Upper lobe of left lung (tissue), 4 donors: ENCODE measurements around the gene TAS1R2.

Experiments used
- EP300 ChIP-seq, 4 donors: sonication (generic); formaldehyde crosslinking; IDR thresholded peaks; one replicate each; pipeline ENCODE4 v1.5.1; 2017; ENCODE audit warnings: antibody characterized with exemption in 4 of 4, control low read depth in 2 of 4
- POLR2A ChIP-seq, 4 donors: fragments of 450-650 bp; IDR thresholded peaks; one replicate each; pipeline ENCODE4 v1.5.1; 2016 to 2017; ENCODE audit warnings: antibody characterized with exemption in 4 of 4, mild to moderate bottlenecking in 2 of 4
- POLR2AphosphoS5 ChIP-seq, 2 donors: sonication (generic); formaldehyde crosslinking; IDR thresholded peaks; one replicate each; pipeline ENCODE4 v1.5.1; 2017; ENCODE audit warnings: antibody characterized with exemption in 2 of 2
- TF ChIP-seq, protein P1 (sequence below), 6 experiments: fragments of 450-650 bp in 4 of 6; fragments of 200-600 bp in 2 of 6; sonication (generic) in 2 of 6; IDR thresholded peaks; one replicate each; pipeline ENCODE4 v1.5.1; 2016 to 2019; ENCODE audit warnings: antibody characterized with exemption in 6 of 6

DNA sequence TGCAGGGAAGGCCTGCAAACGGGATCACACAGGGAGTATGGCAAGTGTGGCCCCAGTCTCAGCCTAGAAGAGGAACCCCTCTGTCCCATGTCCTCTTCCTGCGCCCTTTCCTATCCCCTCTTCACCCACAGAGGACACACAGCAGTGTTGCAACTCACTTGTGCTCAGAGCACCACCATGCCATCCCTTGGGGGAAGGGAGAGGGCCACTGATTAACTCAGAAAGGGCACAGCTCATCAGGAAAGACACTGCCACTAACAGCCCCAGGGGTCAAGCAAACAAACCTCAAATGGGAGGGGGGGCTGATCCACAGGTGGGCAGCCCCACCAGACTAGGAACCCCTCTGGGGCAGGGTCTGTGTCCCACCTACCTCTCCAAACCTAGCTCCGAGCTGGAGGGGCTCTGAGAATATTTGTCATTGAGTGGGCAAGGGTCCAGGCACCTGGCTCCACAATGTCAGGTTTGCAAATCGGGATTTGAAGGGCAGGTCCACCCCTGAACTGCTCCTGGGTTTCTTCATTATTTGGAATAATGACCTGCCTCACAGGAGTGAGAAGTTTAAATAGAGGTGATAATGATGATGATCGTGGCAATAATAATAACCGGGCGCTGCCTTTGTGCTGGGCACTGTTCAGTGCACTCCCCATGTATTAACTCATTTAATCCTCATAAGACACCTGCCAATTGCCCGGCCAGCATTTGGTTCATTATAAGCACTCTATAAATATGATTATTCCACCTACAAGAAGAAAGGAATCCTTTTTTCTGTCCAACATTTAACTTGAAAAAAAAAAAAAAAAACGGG is 41.9 kb upstream of the TAS1R2 start:
- TF ChIP-seq EP300 (IDR thresholded peaks at IDR 0.05) (no peak), POLR2AphosphoS5 (IDR thresholded peaks at IDR 0.05) (no peak), POLR2A (IDR thresholded peaks at IDR 0.05) (no peak)
- TF ChIP-seq, protein P1, sequence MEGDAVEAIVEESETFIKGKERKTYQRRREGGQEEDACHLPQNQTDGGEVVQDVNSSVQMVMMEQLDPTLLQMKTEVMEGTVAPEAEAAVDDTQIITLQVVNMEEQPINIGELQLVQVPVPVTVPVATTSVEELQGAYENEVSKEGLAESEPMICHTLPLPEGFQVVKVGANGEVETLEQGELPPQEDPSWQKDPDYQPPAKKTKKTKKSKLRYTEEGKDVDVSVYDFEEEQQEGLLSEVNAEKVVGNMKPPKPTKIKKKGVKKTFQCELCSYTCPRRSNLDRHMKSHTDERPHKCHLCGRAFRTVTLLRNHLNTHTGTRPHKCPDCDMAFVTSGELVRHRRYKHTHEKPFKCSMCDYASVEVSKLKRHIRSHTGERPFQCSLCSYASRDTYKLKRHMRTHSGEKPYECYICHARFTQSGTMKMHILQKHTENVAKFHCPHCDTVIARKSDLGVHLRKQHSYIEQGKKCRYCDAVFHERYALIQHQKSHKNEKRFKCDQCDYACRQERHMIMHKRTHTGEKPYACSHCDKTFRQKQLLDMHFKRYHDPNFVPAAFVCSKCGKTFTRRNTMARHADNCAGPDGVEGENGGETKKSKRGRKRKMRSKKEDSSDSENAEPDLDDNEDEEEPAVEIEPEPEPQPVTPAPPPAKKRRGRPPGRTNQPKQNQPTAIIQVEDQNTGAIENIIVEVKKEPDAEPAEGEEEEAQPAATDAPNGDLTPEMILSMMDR (IDR thresholded peaks at IDR 0.05) = no peak
